ENCODE data around the gene ACSL4. TPM values are rescaled to one million over a fixed set of nuclear protein-coding genes. Genes with fewer than 3 reads are reported as not detected.

The ACSL4 gene
- total RNA-seq, 1 donor from 2014 or later: 15.0 TPM

DNA sequence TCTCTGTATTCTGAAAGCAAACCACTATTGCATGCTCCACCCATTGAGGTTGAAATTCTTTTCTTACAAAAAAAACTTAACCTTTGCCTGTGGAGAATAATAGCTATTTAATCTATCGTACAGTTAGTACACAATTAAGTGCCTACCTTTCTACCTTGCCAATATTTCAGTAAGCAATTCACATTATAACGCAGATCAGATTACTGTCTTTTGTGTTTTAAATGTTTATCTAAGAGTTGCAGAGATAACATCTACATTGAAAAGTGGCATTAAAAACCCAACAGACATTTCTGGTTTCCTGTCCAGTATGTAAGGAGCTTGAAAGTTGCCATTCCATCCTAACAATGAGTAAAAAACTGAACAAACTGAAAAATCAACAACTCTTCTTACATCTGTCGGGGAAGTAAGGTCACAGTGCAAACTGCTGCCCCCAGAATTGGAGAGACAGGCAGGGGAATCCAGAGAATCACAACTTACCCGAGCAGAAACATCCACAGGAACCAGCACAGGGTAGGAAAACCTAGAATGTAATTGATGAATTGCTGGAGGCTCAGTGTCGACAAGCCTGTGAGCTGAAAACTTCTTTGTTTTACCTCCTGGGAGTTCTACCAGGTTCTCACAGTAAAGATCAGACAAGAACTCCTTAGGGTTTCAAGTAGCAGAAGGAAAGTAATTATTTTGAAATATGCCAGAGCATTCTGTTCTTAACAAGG is 27.3 kb upstream of the ACSL4 start:
- Mint-ChIP-seq H3K36me3 (no peaks in the 10 kb centered on the region), H3K27me3 (ENCODE audit: low read depth) (no peaks in the 10 kb centered on the region), H3K4me1 (peaks cover 23% of the 10 kb centered on the region), H3K4me3 (no peak overlapping the region), H3K27ac (peak overlapping the region; percentile 86), H3K9me3 (peaks cover 36% of the 10 kb centered on the region)
- TF ChIP-seq, protein P1, sequence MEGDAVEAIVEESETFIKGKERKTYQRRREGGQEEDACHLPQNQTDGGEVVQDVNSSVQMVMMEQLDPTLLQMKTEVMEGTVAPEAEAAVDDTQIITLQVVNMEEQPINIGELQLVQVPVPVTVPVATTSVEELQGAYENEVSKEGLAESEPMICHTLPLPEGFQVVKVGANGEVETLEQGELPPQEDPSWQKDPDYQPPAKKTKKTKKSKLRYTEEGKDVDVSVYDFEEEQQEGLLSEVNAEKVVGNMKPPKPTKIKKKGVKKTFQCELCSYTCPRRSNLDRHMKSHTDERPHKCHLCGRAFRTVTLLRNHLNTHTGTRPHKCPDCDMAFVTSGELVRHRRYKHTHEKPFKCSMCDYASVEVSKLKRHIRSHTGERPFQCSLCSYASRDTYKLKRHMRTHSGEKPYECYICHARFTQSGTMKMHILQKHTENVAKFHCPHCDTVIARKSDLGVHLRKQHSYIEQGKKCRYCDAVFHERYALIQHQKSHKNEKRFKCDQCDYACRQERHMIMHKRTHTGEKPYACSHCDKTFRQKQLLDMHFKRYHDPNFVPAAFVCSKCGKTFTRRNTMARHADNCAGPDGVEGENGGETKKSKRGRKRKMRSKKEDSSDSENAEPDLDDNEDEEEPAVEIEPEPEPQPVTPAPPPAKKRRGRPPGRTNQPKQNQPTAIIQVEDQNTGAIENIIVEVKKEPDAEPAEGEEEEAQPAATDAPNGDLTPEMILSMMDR (IDR thresholded peaks at IDR 0.05; ENCODE audit: unreplicated experiment): no peak
- DNase-seq (ENCODE audit: low spot score in 2 of 2, unreplicated experiment in 2 of 2): no peak

DNA sequence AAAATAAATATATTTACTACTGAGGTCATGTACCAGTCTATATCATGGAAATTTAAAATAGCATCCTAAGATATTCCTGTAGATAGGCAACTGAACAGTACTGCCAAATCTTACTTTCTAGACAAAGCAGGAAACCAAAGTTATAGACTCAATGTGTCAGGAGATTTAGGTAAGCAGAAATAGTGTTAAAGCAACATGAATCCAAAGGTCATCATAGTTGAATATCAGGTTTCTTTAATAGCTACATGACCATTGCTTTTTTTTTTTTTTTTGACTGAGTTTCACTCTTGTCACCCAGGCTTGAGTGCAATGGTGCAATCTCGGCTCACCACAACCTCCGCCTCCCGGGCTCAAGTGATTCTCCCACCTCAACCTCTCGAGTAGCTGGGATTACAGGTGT is 20.2 kb upstream of the ACSL4 start:
- no peak overlapping the region for H3K4me3 Mint-ChIP-seq
- H3K36me3 Mint-ChIP-seq: no peaks in the 10 kb centered on the region
- peaks cover 42% of the 10 kb centered on the region for H3K9me3 Mint-ChIP-seq
- H3K27ac Mint-ChIP-seq: no peak overlapping the region
- H3K4me1 Mint-ChIP-seq: no peaks in the 10 kb centered on the region
- H3K27me3 Mint-ChIP-seq (ENCODE audit: low read depth): no peaks in the 10 kb centered on the region
- DNase-seq (ENCODE audit: low spot score in 2 of 2, unreplicated experiment in 2 of 2): no peak
- TF ChIP-seq, protein P1 (IDR thresholded peaks at IDR 0.05; ENCODE audit: unreplicated experiment): no peak

DNA sequence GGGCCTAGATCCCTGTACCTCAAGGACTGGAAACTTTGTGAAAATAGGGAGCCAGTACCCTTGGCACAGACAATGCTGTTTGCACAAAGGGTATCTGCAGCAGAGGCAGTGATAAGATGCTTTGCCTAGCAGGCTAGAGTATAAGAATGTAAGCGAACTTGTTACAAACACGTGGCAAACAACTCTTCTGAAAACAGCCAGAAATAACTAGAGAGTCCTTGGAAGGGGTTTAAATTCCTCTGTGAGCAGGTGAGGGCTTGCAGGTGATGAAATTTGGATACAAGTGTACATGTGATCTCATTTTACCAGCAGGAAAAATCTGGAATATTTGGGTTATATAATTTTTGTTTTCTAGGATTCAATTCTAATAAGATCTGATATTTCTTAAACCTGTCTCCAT is 18.6 kb upstream of the ACSL4 start:
- TF ChIP-seq, protein P1 (IDR thresholded peaks at IDR 0.05; ENCODE audit: unreplicated experiment): no peak
- Mint-ChIP-seq H3K9me3 (peaks cover 28% of the 10 kb centered on the region), H3K27ac (no peak overlapping the region), H3K27me3 (ENCODE audit: low read depth) (no peaks in the 10 kb centered on the region), H3K36me3 (no peaks in the 10 kb centered on the region), H3K4me3 (no peak overlapping the region), H3K4me1 (no peaks in the 10 kb centered on the region)
- DNase-seq (ENCODE audit: low spot score in 2 of 2, unreplicated experiment in 2 of 2): no peak

DNA sequence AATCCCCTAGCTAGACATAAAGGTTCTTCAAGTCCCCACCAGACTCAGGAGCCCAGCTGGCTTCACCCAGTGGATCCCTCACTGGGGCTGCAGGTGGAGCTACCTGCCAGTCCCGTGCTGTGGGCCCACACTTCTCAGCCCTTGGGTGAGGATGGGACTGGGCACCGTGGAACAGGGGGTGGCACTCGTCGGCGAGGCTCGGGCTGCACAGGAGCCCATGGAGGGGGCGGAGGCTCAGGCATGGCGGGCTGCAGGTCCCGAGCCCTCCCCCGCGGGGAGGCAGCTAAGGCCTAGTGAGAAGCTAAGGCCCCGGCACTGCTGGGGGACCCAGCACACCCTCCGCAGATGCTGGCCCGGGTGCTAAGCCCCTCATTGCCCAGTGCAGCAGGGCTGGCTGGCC is 16.1 kb upstream of the ACSL4 start:
- no peaks in the 10 kb centered on the region for H3K4me1 Mint-ChIP-seq
- no peaks in the 10 kb centered on the region for H3K27me3 Mint-ChIP-seq (ENCODE audit: low read depth)
- H3K9me3 Mint-ChIP-seq: peaks cover 5% of the 10 kb centered on the region
- TF ChIP-seq, protein P1 (IDR thresholded peaks at IDR 0.05; ENCODE audit: unreplicated experiment): no peak
- H3K27ac Mint-ChIP-seq: no peak overlapping the region
- H3K4me3 Mint-ChIP-seq: no peak overlapping the region
- no peak for DNase-seq (ENCODE audit: low spot score in 2 of 2, unreplicated experiment in 2 of 2)
- no peaks in the 10 kb centered on the region for H3K36me3 Mint-ChIP-seq

DNA sequence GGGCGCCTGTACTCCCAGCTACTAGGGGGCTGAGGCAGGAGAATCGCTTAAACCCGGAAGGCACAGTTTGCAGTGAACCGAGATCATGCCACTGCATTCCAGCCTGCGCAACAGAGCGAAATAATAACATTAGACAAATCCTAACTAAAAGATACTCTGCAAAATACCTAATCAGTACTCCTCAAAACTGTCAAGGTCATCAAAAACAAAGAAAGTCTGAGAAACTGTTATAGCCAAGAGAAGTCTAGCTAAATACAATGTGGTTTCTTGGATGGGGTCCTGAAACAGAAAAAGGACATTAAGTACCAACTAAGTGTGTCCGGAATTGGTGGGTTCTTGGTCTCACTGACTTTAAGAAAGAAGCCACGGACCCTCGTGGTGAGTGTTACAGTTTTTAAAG is 14.6 kb upstream of the ACSL4 start:
- H3K4me1 Mint-ChIP-seq: no peaks in the 10 kb centered on the region
- H3K9me3 Mint-ChIP-seq: peaks cover under 1% of the 10 kb centered on the region
- no peak overlapping the region for H3K4me3 Mint-ChIP-seq
- no peaks in the 10 kb centered on the region for H3K36me3 Mint-ChIP-seq
- no peaks in the 10 kb centered on the region for H3K27me3 Mint-ChIP-seq (ENCODE audit: low read depth)
- no peak for DNase-seq (ENCODE audit: low spot score in 2 of 2, unreplicated experiment in 2 of 2)
- TF ChIP-seq, protein P1 (IDR thresholded peaks at IDR 0.05; ENCODE audit: unreplicated experiment): no peak
- no peak overlapping the region for H3K27ac Mint-ChIP-seq

Data from mesothelial cell of epicardium (in vitro differentiated cells).